CMK (cell line): Measurements from ENCODE around the gene SIVA1.

Source experiments
- DNase-seq: peaks from one replicate; pipeline ENCODE4 v3.0.0-alpha.2; 2010; ENCODE audit warnings: low read depth

The SIVA1 gene

GRCh38 chr14:104797115-104798044, 44.4 kb downstream of the SIVA1 start:
- DNase-seq, result no peak

DNA sequence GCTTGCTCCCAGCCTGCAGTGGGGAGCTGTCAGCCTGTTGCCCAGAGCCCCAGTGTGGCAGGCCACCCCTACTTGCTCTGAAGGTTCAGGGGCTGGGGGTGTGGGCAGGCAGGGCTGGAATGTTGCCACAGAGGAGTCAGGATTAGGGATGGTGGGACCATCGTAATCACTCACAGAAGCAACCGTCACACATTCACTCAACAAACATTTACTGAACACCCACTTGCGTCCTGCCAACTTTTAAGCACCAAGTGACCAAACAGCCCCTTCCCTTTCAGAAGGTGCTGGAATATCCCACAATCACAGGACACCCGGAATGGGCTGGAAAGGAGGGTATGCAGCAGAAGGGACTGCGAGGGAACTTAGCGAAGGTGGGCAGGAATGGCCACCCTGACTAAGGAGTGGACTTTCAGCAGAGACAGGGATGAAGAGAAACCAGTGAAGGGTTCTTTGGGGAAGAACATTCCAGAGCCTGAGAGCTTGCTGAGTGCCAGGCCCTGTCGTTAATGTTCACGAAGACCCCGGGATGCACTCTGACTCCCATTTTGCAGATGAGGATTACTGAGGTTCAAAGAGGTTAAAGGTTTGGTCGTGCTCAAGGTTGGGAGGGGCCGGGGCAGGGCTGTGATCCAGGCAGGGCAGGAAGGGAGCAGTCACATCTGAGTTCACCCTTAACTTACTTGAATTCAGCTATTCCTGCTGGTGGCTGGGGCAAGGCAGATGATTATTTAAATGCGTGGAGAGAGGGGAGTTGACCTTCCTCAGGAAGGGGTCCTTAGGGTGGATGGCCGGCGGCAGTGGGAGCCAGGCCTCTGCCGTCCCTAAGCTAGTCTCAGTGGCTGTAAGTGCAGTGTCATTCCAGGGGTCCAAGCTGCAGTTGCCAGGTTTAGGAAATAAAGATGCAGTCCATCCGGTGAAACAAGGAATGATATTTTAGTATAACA, 45.6 kb downstream of the SIVA1 start:
- no peak for DNase-seq

DNA sequence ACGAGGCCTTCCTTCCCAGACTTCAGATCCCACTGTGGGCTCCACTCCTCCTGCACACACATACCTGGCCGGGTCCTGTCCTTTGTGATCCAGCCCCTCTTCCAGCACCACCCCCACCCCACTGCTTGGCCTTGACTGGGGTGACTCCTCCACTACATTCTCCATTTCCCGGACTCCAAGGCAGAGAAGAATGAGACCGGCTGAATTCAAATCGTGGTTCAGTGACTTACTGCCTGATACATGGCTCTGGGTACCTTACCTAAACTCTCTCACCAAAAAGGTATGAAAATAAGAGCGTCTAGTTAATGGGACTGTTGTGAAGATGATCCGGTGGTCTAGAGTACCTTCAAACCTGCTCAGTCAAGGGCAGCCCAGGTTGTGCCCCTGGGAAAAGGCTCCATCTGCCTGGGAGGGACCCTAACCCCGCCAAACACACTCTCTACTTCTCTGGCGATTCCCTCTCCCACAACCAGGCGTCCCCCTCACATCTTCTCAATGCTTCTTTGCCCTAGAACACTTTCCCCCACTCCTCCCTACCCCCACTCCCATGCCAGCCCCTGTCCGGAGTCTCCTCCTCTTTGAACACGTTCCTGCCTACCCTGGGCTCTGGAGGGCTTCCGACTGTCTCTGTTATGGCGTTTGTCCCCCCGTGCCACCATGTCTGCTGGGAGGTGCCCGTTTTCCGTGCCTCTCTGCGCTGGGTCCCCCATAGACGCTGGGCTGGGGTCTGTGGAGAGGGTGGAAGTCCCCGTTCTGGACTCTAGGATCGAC, 46.5 kb downstream of the SIVA1 start:
- DNase-seq, result no peak

DNA sequence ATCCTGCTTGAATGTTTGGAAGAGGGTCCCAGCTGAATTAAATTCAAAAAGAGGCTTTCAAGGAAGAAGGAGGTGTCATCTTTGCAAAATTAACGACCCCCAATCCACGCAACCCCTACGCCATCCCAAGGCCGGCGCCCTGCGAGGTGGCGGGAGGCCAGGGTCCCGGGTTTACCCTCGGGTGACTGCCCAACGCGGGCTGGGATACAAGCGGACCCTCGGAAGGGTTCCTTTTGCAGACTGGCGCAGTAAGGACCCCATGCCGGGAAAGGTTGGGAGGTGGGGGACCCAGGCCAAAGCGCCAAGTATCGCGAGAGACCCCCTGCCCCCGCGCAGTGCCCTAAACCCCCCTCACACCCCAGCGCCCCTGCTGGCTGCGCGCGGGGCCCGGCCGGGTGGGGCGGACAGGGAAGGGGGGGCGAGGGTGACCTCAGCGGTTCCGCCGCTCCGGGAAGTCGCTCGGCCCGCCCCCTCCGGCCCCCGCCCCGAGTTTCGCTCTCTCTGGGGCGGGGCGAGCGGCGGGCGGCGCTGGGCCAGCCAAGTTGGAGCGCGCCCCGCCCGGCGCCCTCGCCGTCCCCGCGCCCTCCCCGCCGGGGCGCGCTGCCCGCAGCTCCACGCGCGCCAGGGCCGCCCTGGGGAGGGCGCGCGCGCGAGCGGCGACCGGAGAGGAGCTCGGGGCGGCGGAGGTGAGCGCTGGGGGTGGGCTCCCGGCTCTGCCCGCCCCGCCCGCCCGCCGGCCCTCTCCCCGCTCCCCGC, 47.2 kb downstream of the SIVA1 start:
- DNase-seq, result no peak

- no peak for DNase-seq
Measured at GRCh38 chr14:104800771-104801519, 48.0 kb downstream of the SIVA1 start, which contains the start of gene ZBTB42. Gene ZBTB42 (plus strand): TSS chr14:104801101. CDS start chr14:104801198, 97 bp downstream.

GRCh38 chr14:104801520-104802393, 48.8 kb downstream of the SIVA1 start:
- no peak for DNase-seq

DNA sequence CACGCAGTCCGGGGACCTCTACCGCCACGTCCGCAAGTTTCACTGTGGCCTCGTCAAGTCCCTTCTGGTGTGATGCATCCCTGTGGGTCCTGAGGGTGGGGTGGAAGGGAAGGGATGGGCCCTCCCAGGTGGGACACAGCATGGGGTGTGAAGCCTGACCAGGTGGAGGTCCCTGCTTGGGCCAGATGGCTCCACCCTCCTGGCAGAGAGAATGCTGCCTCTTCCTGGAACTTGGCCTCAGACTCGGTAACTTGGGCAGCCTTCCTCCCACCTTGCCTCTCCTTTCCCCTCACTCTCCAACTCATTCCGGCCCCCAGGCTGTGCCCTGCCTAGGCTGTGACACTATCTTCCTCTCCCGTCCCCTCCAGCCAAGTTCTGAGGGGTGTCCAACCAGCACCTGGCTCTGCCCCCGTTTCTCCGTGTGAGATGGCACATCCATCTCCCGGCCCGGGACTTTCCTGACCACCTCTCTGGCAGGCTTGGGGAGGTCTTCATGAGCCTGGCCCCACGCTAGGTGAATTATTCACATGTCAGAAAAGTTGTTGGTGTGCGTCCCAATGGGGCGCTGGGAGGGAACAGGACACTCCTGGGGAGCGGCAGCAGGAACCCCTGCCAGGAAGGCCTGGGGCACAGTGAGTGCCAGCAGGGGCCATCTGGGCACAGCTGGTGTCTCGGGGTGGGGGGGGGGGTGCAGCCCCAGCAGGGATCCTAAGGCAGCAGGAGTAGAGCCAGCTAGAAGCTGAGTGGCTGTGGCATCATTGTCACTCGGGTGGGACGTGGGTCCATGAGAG, 49.6 kb downstream of the SIVA1 start:
- no peak for DNase-seq

DNA sequence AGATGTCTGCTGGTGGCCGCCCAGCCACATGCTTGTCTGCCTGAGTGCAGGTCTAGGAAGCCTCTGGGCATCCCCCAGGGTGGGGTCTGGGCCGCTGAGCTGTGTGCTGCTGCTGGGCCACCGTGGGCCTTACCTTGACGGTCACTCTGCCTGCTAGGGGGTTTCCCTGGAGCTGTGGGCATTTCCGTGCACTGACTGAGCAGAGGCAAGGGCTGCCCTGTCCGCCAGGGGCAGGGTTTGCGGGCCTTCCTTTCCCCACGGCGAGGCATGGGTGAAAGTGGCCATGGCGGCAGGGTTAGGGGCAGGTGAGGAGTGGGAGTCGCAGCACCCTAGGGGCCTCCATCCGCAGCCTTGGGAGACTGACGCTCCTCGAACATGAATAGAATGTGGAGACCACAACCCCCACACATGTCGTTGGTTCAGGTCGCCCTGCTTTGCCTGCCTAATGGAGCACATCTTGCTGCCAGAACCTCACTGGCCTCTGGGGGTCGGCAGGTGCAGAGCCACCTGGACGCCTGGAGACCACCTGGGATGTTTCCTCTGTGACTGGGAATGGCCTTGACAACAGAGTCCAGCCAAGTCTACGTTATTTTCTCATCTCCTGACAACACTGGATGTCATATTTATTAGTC, 50.4 kb downstream of the SIVA1 start:
- no peak for DNase-seq

DNA sequence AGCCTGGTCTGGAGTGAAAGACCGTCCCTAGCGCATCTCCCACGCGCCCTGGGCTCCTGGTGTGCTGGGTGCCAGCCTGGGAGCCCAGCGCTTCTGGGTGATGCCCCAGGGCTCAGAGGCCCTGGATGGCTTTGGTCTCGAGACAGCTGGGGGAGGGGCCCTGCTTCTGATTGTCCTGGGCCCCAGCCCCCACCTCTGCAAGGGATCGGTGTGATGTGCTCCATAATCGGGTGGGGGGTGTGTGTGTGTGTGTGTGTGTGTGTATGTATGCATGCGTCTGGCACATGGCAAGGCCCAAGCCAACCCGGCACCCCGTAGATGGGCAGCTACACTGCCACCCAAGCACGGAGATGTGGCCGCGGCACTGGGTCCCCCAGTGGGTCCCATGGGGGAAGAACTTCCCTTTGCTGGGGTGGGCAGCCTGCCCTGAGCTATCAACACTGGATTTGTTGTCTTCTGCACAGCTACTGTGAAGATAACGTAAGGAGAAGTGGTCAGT, 51.0 kb downstream of the SIVA1 start:
- peak; percentile 49 for DNase-seq

DNA sequence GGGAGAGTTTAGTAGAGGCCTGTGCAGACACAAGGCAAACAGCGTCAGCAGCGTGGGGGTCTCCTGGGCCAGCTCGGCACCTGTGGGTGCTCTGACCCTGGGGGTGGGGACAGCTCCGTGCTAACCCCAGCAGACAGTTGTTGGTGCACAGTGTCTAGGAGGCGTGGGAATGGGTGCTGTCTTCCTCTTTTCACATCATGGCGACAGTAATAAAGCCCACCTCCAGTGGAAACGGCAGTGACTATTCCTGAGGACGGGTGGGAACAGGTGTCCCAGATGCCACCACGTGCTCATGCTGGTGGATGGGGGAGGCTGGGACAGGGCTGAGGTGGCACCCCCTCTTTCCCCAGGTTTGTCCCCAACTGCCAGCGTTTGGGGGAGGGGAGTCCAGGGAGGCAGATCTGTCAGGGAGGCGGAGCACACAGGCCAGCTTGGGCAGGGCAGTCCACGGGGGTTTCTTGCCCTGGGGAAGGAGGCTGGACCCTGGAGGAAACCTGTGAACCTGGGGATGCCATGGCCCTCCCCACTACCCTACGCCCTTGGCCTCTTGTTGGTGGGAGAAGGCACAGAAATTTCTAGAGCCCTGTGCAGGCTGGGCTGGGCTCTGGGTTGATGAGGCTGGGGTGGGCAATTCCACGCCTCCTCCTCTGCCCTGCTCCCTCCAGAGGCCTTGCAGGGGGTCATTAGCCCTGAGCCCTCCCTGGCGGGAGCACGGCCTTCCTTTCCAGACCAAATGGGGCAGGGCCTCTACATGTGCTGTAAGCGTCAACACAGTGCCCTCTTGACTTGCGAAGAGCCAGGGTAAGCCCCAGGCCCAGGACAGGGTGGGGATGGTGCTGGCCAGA, 51.8 kb downstream of the SIVA1 start:
- no peak for DNase-seq

DNA sequence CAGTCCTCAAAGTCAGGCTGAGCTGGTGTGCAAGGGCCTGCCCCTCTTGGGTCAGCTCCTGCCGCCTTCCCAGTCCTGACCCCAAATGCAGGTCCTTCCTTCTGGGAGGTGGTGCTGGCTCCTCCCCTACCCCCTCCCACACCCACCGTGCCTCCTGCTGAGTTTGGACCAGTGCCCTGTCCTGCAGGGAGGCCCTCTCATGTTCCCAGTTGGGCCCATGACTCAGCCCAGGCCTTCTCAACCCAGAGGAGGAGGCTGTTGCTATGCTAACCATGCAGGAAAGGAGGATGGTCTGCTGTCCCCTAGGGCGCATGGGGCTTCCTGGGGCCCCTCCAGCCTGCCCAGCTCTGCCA, 52.4 kb downstream of the SIVA1 start:
- DNase-seq, result no peak

DNA sequence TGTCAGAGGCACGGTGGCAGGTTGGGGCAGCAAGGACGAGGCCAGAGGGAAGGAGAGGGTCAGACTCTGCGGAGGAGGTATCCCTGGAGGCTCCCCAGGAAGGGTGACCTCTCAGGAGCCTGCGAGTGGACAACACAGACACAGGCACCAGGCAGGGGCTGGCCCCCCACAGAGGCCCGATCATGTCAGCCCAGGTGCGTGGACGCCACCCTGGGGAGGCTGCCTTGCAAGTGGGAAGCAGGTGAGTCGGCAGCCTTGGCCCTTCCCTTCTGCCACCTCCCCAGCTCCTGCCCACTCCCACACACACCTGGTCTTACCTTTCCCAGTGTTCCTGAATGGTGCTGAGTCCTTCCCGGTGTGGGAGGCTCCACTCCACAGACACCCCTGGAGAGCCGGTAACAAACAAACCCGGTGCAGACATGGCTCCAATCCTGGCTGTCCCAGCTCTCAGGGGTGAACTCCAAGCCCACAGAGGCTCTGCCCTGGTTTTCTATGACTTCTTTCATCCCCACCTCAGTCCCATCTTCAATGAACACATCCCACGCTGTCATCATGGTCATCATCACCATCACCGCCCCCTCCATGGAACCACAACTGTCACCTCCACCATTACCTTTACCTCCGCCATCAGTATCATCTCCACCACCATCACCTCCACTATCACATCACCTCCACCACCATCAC, 53.1 kb downstream of the SIVA1 start:
- no peak for DNase-seq

GRCh38 chr14:104806625-104807465, 53.9 kb downstream of the SIVA1 start:
- no peak for DNase-seq

- DNase-seq, result no peak
Measured at GRCh38 chr14:104808456-104808855, 55.5 kb downstream of the SIVA1 start.
